HFFc6 (cell line): ENCODE results near the gene CRIP3. TPM values are rescaled to one million over a fixed set of nuclear protein-coding genes. Genes with fewer than 3 reads are reported as not detected.
A peak's percentile ranks its signal among the peaks of the same experiment; 100 is the strongest.
"Not testable (repeated sequence)": the region's sequence is repeated elsewhere in the genome, so short reads cannot be mapped to it uniquely, and the experiment has no call there.

Experiments used
- DNase-seq: peaks from one replicate; pipeline ENCODE4 v3.0.0-alpha.2; 2018
- H3K27ac Mint-ChIP-seq: 2 replicates; pipeline ENCODE4 v1.8.0; 2020; ENCODE audit warnings: mild to moderate bottlenecking, mixed read lengths
- H3K27me3 Mint-ChIP-seq: 2 replicates; pipeline ENCODE4 v1.8.0; 2021; ENCODE audit warnings: mild to moderate bottlenecking, moderate library complexity, mixed read lengths; ENCODE audit not compliant: insufficient read depth
- H3K36me3 Mint-ChIP-seq: 2 replicates; pipeline ENCODE4 v1.8.0; 2021; ENCODE audit warnings: low read depth, mixed read lengths
- H3K4me1 Mint-ChIP-seq: 2 replicates; pipeline ENCODE4 v1.8.0; 2020; ENCODE audit warnings: low read depth, mixed read lengths
- H3K4me3 Mint-ChIP-seq: 2 replicates; pipeline ENCODE4 v1.8.0; 2020; ENCODE audit warnings: mild to moderate bottlenecking, moderate library complexity, mixed read lengths
- H3K9me3 Mint-ChIP-seq: 2 replicates; pipeline ENCODE4 v1.8.0; 2020; ENCODE audit warnings: mild to moderate bottlenecking, mixed read lengths
- long read RNA-seq: library from polyadenylated mRNA; unstranded; transcript quantifications from one replicate; pipeline ENCODE4 v2.0.0, GENCODE V29; 2019
- total RNA-seq, 6 experiments: library from RNA; stranded (reverse); fragmentation: NEBNext Ultra II Directional; extraction: Animal tissue kit (Norgen Biotek cat#: 25700); gene quantifications; 2 replicates in 1 of 6; 3 replicates in 5 of 6; pipeline ENCODE4 v1.2.3, GENCODE V29; 2021
- TF ChIP-seq, protein P1 (sequence below): fragments of 200-600 bp; sonication (generic); IDR thresholded peaks from 2 replicates; pipeline ENCODE4 v1.5.0; 2021; ENCODE audit warnings: antibody characterized with exemption, mild to moderate bottlenecking

The CRIP3 gene, protein sequence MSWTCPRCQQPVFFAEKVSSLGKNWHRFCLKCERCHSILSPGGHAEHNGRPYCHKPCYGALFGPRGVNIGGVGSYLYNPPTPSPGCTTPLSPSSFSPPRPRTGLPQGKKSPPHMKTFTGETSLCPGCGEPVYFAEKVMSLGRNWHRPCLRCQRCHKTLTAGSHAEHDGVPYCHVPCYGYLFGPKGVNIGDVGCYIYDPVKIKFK
- not detected for total RNA-seq
- long read RNA-seq = 0 reads

DNA sequence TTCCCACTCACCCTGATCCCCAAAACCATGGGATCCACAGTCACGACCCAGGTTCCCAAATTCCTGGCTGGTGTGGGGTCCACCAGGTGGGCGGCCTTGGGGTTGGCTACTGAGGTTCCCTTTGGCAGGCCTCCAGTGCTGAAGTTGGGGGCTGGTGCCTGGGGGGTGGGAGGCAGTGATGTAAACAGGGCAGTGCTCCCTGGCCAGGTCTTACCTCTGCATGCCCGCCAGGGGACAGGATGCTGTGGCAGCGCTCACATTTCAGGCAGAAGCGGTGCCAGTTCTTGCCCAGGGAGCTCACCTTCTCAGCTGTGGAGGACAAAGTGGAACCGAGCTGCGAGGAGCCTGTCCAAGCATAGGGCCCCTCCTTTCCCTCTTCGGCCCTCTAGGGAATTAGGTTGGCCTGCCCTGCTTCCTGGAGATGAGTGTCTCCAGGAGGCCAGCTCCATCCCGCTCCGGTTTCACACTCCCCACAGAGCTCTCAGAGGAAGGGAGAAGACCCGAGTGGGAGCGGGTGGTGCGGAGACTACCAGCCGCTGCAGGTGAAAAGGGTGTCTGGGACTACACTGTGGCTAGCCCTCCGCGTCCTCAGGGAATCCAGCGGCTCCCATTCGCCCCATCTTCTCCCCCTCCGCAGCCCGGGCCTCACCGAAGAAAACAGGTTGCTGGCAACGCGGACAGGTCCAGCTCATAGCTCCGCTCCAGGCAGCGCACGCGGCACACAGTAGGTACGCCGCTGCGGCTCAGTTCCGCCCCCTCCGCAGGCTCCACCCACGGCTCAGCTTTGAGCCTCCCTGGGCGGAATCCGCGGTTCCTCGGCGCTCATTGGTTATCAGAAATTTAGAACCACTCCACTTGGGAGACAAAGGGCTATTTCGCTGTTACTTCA lies at the start of gene CRIP3:
Gene CRIP3, minus strand, starts transcription at position 726 of the 889 bp plus-strand sequence. Its CDS starts 34 bp downstream, at position 692.
- Mint-ChIP-seq H3K27me3 (peaks cover 34% of the 10 kb centered on the region), H3K27ac (no peak within 1 kb of the TSS), H3K9me3 (no peaks in the 10 kb centered on the region), H3K4me3 (peak within 1 kb of the TSS; percentile 66), H3K36me3 (no peaks in the 10 kb centered on the region), H3K4me1 (peaks cover 7% of the 10 kb centered on the region; the same call in 1 of the 2 replicates)
- TF ChIP-seq, protein P1, sequence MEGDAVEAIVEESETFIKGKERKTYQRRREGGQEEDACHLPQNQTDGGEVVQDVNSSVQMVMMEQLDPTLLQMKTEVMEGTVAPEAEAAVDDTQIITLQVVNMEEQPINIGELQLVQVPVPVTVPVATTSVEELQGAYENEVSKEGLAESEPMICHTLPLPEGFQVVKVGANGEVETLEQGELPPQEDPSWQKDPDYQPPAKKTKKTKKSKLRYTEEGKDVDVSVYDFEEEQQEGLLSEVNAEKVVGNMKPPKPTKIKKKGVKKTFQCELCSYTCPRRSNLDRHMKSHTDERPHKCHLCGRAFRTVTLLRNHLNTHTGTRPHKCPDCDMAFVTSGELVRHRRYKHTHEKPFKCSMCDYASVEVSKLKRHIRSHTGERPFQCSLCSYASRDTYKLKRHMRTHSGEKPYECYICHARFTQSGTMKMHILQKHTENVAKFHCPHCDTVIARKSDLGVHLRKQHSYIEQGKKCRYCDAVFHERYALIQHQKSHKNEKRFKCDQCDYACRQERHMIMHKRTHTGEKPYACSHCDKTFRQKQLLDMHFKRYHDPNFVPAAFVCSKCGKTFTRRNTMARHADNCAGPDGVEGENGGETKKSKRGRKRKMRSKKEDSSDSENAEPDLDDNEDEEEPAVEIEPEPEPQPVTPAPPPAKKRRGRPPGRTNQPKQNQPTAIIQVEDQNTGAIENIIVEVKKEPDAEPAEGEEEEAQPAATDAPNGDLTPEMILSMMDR = peak; percentile 42
- DNase-seq = no peak

DNA sequence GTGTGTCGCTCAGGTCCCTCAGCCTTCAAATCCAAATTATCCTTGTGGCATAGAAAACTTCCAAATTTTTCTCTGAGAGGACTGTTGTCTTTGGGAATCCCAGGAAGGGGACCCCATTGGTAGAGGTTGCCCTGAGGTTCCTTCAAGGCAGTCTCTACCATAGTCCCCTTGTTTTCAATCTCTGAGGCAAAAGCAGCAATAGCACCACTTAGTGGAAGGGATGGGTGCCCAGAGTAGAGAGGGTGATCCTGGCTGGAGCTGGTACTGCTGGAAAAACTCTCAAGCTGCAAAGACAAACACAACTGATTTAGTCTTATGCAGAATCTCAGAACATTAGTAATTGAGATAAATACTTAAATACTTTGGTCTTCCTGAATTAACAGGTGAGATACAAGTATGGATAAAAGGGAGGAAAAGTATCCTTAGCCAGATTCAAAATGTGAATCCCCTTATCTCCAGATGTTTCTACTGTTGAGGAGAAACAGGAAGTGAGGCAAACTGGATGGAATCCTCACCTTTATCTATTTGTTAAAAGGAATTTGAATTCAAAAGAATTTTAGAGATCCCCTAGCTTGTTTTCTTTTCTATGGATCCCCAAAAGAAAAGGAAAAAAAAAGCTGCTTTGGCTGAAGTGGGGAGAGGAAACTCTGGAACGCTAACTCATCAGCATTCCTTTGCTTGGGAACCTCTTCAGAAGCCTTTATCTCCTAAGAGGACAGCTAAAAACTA lies 47.4 kb upstream of the CRIP3 start:
- Mint-ChIP-seq H3K9me3 (no peaks in the 10 kb centered on the region), H3K4me3 (no peak overlapping the region), H3K4me1 (peaks cover 34% of the 10 kb centered on the region), H3K27ac (peak overlapping the region; percentile 40), H3K36me3 (peaks cover 51% of the 10 kb centered on the region), H3K27me3 (peaks cover 2% of the 10 kb centered on the region; the same call in 1 of the 2 replicates)
- DNase-seq = peak; percentile 37
- TF ChIP-seq, protein P1 = peak; percentile 66

DNA sequence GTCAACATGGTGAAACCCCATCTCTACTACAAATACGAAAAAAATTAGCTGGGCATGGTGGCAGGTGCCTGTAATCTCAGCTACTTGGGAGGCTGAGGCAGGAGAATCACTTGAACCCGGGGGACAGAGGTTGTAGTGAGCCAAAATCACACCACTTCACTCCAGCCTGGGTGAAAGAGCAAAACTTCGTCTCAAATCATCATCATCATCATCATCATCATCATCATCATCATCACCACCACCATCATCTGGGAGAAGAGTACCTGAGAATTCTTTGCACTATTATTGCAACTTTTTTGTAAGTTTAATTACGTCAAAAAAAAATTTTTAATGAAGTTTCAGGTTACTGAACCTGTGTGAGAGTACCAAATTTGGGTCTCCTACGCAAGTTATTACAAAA lies 43.3 kb upstream of the CRIP3 start:
- H3K27ac Mint-ChIP-seq, DNase-seq, H3K4me3 Mint-ChIP-seq, H3K27me3 Mint-ChIP-seq, H3K9me3 Mint-ChIP-seq: not testable (repeated sequence)
- Mint-ChIP-seq H3K4me1 (peaks cover 12% of the 10 kb centered on the region), H3K36me3 (peaks cover 36% of the 10 kb centered on the region)

DNA sequence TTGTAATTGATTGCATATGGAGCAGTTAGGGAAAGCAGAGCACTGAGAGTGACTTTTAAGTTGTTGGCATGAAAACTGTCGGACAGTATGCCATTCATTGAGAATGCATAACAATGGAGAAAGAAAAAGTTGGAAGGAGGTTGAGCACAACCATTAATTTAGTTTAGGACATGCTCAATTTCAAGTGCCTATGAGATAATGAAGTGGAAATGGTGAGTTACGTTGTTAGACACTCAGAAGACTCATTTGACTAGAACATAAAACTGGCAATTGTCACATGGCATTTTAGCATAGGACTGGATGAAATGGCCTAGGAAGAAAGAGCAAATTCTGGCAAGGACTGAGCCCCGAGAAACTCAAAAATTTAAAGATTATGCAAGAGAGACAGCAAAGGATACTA lies 38.8 kb upstream of the CRIP3 start:
- no peaks in the 10 kb centered on the region for H3K4me1 Mint-ChIP-seq
- TF ChIP-seq, protein P1 = no peak
- H3K27ac Mint-ChIP-seq = no peak overlapping the region
- H3K27me3 Mint-ChIP-seq = no peaks in the 10 kb centered on the region
- peaks cover 17% of the 10 kb centered on the region for H3K36me3 Mint-ChIP-seq
- H3K4me3 Mint-ChIP-seq = no peak overlapping the region
- no peaks in the 10 kb centered on the region for H3K9me3 Mint-ChIP-seq
- DNase-seq = no peak

DNA sequence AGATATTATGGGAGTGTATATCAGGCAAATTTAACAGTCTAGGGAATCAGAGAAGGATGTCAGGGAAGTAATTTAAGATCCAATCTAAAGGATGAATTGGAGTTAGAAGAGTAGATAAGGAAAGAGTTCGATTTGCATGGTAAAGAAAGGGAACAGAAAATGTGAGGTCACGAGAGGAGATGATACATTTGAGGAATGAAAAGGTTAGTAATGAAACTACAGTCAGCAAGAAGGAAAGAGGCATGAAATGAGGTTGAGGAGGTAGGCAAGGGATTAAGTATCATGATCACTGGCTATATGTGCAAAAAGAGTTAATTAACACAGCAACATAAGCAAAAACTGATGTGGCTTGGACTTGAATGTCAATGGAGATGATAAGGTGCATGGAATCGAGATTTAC lies 38.4 kb upstream of the CRIP3 start:
- Mint-ChIP-seq H3K4me3 (no peak overlapping the region), H3K27ac (no peak overlapping the region), H3K4me1 (no peaks in the 10 kb centered on the region), H3K27me3 (no peaks in the 10 kb centered on the region), H3K36me3 (peaks cover 16% of the 10 kb centered on the region), H3K9me3 (no peaks in the 10 kb centered on the region)
- TF ChIP-seq, protein P1 = no peak
- DNase-seq = no peak

DNA sequence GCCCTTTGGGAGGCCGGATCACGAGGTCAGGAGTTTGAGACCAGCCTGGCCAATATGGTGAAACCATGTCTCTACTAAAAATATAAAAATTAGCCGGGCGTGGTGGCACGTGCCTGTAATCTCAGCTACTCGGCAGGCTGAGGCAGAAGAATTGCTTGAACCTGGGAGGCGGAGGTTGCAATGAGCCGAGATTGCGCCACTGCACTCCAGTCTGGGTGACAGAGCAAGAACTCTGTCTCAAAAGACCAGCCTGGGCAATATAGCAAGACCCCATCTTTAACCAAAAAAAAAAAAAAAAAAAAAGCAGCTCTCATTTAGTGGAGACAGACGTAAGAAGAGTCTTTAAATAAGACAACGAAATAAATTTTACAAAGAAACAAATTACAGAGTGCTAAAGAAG lies 37.6 kb upstream of the CRIP3 start:
- H3K9me3 Mint-ChIP-seq = not testable (repeated sequence)

More for the DNA sequence above, 37.6 kb upstream of the CRIP3 start:
- not testable (repeated sequence) for DNase-seq, H3K27me3 Mint-ChIP-seq, H3K4me3 Mint-ChIP-seq, H3K27ac Mint-ChIP-seq, H3K36me3 Mint-ChIP-seq, H3K4me1 Mint-ChIP-seq
